Colonic mucosa (tissue), 4 donors: ENCODE data around the gene ANGPTL8. TPM values are rescaled to one million over a fixed set of nuclear protein-coding genes. Genes with fewer than 3 reads are reported as not detected.

ENCODE experiments used
- DNase-seq: peaks from one replicate; pipeline ENCODE4 v3.0.0-alpha.2; 2020
- H3K27ac ChIP-seq: fragments of 200-600 bp; one replicate; pipeline ENCODE4 v1.8.0; 2021
- H3K27me3 ChIP-seq: fragments of 200-600 bp; one replicate; pipeline ENCODE4 v1.8.0; 2021
- H3K36me3 ChIP-seq: fragments of 200-600 bp; one replicate; pipeline ENCODE4 v1.8.0; 2021
- H3K4me1 ChIP-seq: fragments of 200-600 bp; one replicate; pipeline ENCODE4 v1.8.0; 2021; ENCODE audit warnings: mild to moderate bottlenecking
- H3K4me3 ChIP-seq: fragments of 200-600 bp; one replicate; pipeline ENCODE4 v1.8.0; 2021
- H3K9ac ChIP-seq, 2 donors: one replicate each; pipeline ENCODE4 v1.7.0; 2013; ENCODE audit warnings: control low read depth in 2 of 2, low read depth in 2 of 2, low read length in 2 of 2
- H3K9me3 ChIP-seq: fragments of 200-600 bp; one replicate; pipeline ENCODE4 v1.8.0; 2021
- CTCF ChIP-seq: fragments of 200-600 bp; IDR thresholded peaks from one replicate; pipeline ENCODE4 v1.8.0; 2022; ENCODE audit warnings: antibody characterized with exemption, mild to moderate bottlenecking
- intact Hi-C: fragments of 100-400 bp; cut with DNase I; formaldehyde crosslinking; loops from one replicate; pipeline ENCODE4 v1.14.1; 2022
- total RNA-seq, 2 donors: library from RNA; stranded (reverse); fragmentation: NEBNext Ultra II Directional in 1 of 2; extraction: Animal tissue kit (Norgen Biotek cat#: 25700) in 1 of 2; gene quantifications; one replicate each; pipeline ENCODE4 v1.2.1, GENCODE V29; 2021
- donor health status: healthy.
- donor health status: DM: no; HTN: no; CAD: no.
- donor health status: DM: no; HTN: no; CAD: no.

ANGPTL8 gene
- total RNA-seq, 2 donors from 2014 or later = not detected

GRCh38 chr19:11198175-11198534, 41.3 kb upstream of the ANGPTL8 start:
- peak overlapping the region; percentile 43 to 66 for H3K9ac ChIP-seq
- no peaks in the 10 kb centered on the region for H3K36me3 ChIP-seq
- intact Hi-C loops = no loop called here
- H3K27ac ChIP-seq = peak overlapping the region; percentile 81
- TF ChIP-seq CTCF = no peak
- H3K4me3 ChIP-seq = peak overlapping the region; percentile 49
- DNase-seq = no peak
- no peaks in the 10 kb centered on the region for H3K4me1 ChIP-seq
- no peaks in the 10 kb centered on the region for H3K27me3 ChIP-seq
- no peaks in the 10 kb centered on the region for H3K9me3 ChIP-seq

- Histone ChIP-seq H3K27ac (no peak overlapping the region), H3K27me3 (no peaks in the 10 kb centered on the region), H3K4me1 (no peaks in the 10 kb centered on the region), H3K36me3 (no peaks in the 10 kb centered on the region), H3K4me3 (no peak overlapping the region), H3K9me3 (no peaks in the 10 kb centered on the region), H3K9ac (no peak overlapping the region)
- intact Hi-C loops = no loop called here
- TF ChIP-seq CTCF = no peak
- DNase-seq = no peak
These were observed 40.5 kb upstream of the ANGPTL8 start for GRCh38 chr19:11198769-11199424.

- Histone ChIP-seq H3K4me3 (no peak overlapping the region), H3K27me3 (no peaks in the 10 kb centered on the region), H3K27ac (no peak overlapping the region), H3K9ac (no peak overlapping the region), H3K4me1 (no peaks in the 10 kb centered on the region), H3K9me3 (no peaks in the 10 kb centered on the region), H3K36me3 (no peaks in the 10 kb centered on the region)
- DNase-seq = no peak
- TF ChIP-seq CTCF = no peak
- intact Hi-C loops = no loop called here
These were observed 39.9 kb upstream of the ANGPTL8 start for GRCh38 chr19:11199517-11199916.

GRCh38 chr19:11200015-11200574, 39.3 kb upstream of the ANGPTL8 start:
- Histone ChIP-seq H3K27me3 (no peaks in the 10 kb centered on the region), H3K36me3 (no peaks in the 10 kb centered on the region), H3K9me3 (no peaks in the 10 kb centered on the region), H3K9ac (no peak overlapping the region), H3K27ac (no peak overlapping the region), H3K4me3 (no peak overlapping the region), H3K4me1 (no peaks in the 10 kb centered on the region)
- intact Hi-C loops = no loop called here
- no peak for DNase-seq
- no peak for TF ChIP-seq CTCF

GRCh38 chr19:11200931-11201330, 38.5 kb upstream of the ANGPTL8 start:
- Histone ChIP-seq H3K4me1 (no peaks in the 10 kb centered on the region), H3K36me3 (no peaks in the 10 kb centered on the region), H3K9me3 (no peaks in the 10 kb centered on the region), H3K9ac (no peak overlapping the region), H3K4me3 (no peak overlapping the region), H3K27ac (no peak overlapping the region), H3K27me3 (no peaks in the 10 kb centered on the region)
- intact Hi-C loops = no loop called here
- DNase-seq = no peak
- TF ChIP-seq CTCF = no peak
